HG03439 (cell line): Measurements from ENCODE around the gene CD1B.
A peak's percentile ranks its signal among the peaks of the same experiment; 100 is the strongest.
"Not testable (repeated sequence)": the region's sequence is repeated elsewhere in the genome, so short reads cannot be mapped to it uniquely, and the experiment has no call there.

ENCODE experiments used
- ATAC-seq: cut with Tn5 transposase; IDR thresholded peaks from one replicate; pipeline ENCODE4 v1.9.1; 2021; ENCODE audit warnings: mild to moderate bottlenecking, moderate library complexity; ENCODE audit not compliant: unreplicated experiment

CD1B gene

GRCh38 chr1:158329300-158329699, 2.0 kb downstream of the CD1B start:
- no peak for ATAC-seq

- no peak for ATAC-seq
These were observed 2.9 kb downstream of the CD1B start for GRCh38 chr1:158328426-158328825.

- ATAC-seq: no peak
These were observed 3.9 kb downstream of the CD1B start for GRCh38 chr1:158327481-158327880.

- ATAC-seq: no peak
These were observed 6.9 kb downstream of the CD1B start for GRCh38 chr1:158324395-158324794.

- ATAC-seq: no peak
These were observed 7.5 kb downstream of the CD1B start for GRCh38 chr1:158323866-158324265.

- ATAC-seq: peak; percentile 69
These were observed 20.3 kb downstream of the CD1B start for GRCh38 chr1:158311066-158311465.

GRCh38 chr1:158310623-158311022, 20.7 kb downstream of the CD1B start:
- ATAC-seq: peak; percentile 53

- no peak for ATAC-seq
These were observed 35.5 kb downstream of the CD1B start for GRCh38 chr1:158295791-158296190.

GRCh38 chr1:158290321-158290844, 40.9 kb downstream of the CD1B start:
- no peak for ATAC-seq

GRCh38 chr1:158289811-158290210, 41.5 kb downstream of the CD1B start, which contains the start of gene CD1C:
Gene CD1C, plus strand, starts transcription at chr1:158289923. Its CDS starts 142 bp downstream, at chr1:158290065.
- no peak for ATAC-seq

GRCh38 chr1:158286941-158287346, 44.4 kb downstream of the CD1B start:
- ATAC-seq: no peak

GRCh38 chr1:158286487-158286886, 44.8 kb downstream of the CD1B start:
- ATAC-seq: no peak

- ATAC-seq: peak; percentile 59
These were observed 45.5 kb downstream of the CD1B start for GRCh38 chr1:158285756-158286241.

- ATAC-seq: peak; percentile 42
These were observed 47.4 kb downstream of the CD1B start for GRCh38 chr1:158283965-158284364.

- ATAC-seq: not testable (repeated sequence)
These were observed 48.9 kb downstream of the CD1B start for GRCh38 chr1:158282421-158282820.
